ENCODE data around the gene SOD1. TPM values are rescaled to one million over a fixed set of nuclear protein-coding genes. Genes with fewer than 3 reads are reported as not detected.

The SOD1 gene
- total RNA-seq, 2 donors from 2014 or later, result 124 to 143 TPM

DNA sequence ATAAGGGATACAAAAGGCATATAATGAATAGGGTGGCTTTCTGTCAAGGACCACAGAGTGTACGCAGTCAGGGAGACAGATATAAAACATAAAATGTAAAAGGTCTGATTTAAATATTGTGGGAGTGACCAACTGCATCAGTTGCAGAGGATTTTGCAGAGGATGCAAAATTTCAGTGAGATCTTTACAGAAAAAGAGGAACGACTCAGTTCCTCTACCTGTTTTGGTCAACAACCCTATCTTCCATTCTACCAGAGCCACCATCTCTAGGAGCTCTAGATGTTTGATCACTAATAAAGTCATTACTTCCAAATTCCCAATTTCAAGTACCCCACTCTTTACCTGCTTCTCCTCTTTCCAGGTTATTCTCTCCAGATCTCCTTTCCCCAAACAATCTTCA lies 16.5 kb downstream of the SOD1 start:
- no peak for ATAC-seq
- no peak overlapping the region for H3K27ac Mint-ChIP-seq

DNA sequence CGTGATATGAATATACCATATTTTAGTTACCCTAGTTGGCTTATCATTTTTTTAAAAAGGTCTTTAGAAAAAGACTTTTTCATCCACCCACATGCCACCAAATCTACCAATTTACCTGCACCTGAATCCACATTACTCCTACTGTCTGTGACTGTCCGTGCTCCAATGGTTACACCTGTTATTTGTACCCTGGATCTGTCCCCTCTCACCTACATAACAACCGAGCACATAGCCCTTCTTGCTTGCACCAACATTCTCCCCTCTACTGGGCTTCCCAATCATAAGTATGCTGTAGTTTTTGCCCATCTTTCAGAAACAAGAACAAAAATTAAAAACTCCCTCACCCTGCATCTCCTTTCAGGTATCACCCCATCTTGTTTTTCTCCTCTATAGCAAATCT lies 17.6 kb downstream of the SOD1 start:
- no peaks in the 10 kb centered on the region for H3K9me3 ChIP-seq (ENCODE audit: control insufficient read depth, low read length, poor library complexity, severe bottlenecking)
- DNase-seq (no peak), ATAC-seq (no peak)
- no peak overlapping the region for H3K27ac Mint-ChIP-seq
- H3K36me3 Mint-ChIP-seq (ENCODE audit: low read depth), result peaks cover 4% of the 10 kb centered on the region
- H3K27me3 Mint-ChIP-seq, result no peaks in the 10 kb centered on the region
- no peak overlapping the region for H3K4me3 Mint-ChIP-seq
- H3K4me1 Mint-ChIP-seq, result peaks cover 12% of the 10 kb centered on the region

More for the DNA sequence above, 16.5 kb downstream of the SOD1 start:
- DNase-seq, result no peak
- Mint-ChIP-seq H3K4me3 (no peak overlapping the region), H3K36me3 (ENCODE audit: low read depth) (peaks cover 6% of the 10 kb centered on the region), H3K4me1 (peaks cover 16% of the 10 kb centered on the region), H3K27me3 (no peaks in the 10 kb centered on the region)
- H3K9me3 ChIP-seq (ENCODE audit: control insufficient read depth, low read length, poor library complexity, severe bottlenecking), result no peaks in the 10 kb centered on the region

DNA sequence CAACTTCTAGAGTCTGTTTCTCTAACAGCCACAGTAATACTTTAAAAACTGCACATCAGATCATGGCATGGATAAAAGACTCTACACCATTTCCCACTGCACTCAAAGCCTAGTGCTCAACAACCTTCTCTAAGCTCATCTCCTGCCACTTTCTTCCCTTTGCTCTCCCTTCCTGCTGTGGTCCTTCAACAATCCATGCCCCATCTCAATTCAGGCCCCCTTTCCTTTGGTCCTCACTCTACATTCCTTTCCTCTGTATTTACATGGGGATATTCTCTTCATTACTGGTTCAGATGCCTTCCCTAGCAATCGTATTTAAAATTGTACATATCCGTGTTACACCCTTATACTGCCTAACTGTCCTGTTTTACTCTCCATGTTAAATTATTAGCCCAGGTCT lies 19.0 kb downstream of the SOD1 start:
- ATAC-seq (no peak), DNase-seq (no peak)
- Mint-ChIP-seq H3K36me3 (ENCODE audit: low read depth) (peaks cover 7% of the 10 kb centered on the region), H3K4me1 (peaks cover 5% of the 10 kb centered on the region), H3K27me3 (no peaks in the 10 kb centered on the region), H3K4me3 (no peak overlapping the region), H3K27ac (no peak overlapping the region)
- no peaks in the 10 kb centered on the region for H3K9me3 ChIP-seq (ENCODE audit: control insufficient read depth, low read length, poor library complexity, severe bottlenecking)

DNA sequence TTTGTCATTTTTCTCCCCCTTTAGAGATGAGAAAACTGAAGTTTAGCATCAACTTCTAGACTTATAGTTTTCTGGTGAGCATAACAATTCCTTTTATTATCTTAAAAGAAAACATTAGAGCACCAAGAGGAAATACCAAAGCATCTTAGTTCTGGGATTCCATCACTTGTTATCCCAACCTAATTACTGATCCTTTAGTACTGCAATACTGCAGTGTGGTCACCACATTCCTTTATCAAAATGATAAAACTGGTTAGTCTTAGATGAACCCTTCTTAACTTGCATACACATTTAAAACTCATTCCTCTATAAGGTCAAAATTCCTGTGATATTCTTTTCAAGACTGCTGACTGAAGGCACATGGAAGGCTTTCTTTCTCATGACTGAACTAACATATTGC lies 23.1 kb downstream of the SOD1 start:
- DNase-seq, result no peak
- ATAC-seq, result no peak
- Mint-ChIP-seq H3K36me3 (ENCODE audit: low read depth) (peaks cover 7% of the 10 kb centered on the region), H3K27ac (no peak overlapping the region), H3K4me3 (no peak overlapping the region), H3K27me3 (no peaks in the 10 kb centered on the region), H3K4me1 (peaks cover 3% of the 10 kb centered on the region)
- H3K9me3 ChIP-seq (ENCODE audit: control insufficient read depth, low read length, poor library complexity, severe bottlenecking), result no peaks in the 10 kb centered on the region

DNA sequence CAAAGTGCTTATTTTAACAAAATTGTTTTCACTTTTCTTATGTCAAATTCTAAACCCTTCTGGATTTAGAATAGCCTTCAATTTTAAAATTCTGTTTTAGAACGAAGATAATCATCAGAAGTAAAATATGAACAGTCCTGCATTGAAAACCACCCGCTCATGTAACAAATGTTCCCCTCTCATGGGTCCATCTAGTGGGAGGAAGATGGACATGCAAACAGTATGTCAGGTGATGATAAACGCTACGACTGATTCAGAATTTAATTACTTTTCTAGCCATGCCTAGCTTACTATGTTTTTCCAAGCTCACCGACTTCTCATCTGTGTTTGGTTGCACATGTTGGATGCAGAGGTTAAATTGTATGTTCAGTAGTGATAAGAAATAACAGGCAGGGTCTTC lies 23.5 kb downstream of the SOD1 start:
- Mint-ChIP-seq H3K27me3 (no peaks in the 10 kb centered on the region), H3K27ac (no peak overlapping the region), H3K4me3 (no peak overlapping the region), H3K36me3 (ENCODE audit: low read depth) (peaks cover 7% of the 10 kb centered on the region), H3K4me1 (peaks cover 3% of the 10 kb centered on the region)
- no peaks in the 10 kb centered on the region for H3K9me3 ChIP-seq (ENCODE audit: control insufficient read depth, low read length, poor library complexity, severe bottlenecking)
- no peak for ATAC-seq
- DNase-seq, result no peak

DNA sequence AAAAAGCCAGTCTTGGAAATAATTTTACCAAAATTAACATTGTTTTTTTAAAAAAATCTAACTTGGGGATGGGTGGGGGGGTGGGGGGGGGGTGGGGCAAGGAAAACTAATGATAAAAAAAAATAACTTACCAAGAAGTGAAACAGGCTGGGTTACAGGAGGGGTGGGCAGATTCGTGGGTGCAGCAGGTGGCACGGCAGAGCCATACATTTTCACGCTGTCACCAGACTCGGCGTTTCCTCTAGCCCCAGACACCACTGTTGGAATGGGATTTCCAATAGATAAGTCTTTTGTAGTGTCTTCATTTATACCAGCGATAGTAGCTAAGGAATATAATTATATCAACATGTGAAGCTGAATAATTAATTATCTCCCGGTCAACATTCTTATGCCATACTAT lies 25.4 kb downstream of the SOD1 start:
- Mint-ChIP-seq H3K27me3 (no peaks in the 10 kb centered on the region), H3K36me3 (ENCODE audit: low read depth) (peaks cover 7% of the 10 kb centered on the region), H3K4me1 (peaks cover 7% of the 10 kb centered on the region), H3K27ac (no peak overlapping the region), H3K4me3 (no peak overlapping the region)
- no peak for ATAC-seq
- no peak for DNase-seq
- H3K9me3 ChIP-seq (ENCODE audit: control insufficient read depth, low read length, poor library complexity, severe bottlenecking), result no peaks in the 10 kb centered on the region

DNA sequence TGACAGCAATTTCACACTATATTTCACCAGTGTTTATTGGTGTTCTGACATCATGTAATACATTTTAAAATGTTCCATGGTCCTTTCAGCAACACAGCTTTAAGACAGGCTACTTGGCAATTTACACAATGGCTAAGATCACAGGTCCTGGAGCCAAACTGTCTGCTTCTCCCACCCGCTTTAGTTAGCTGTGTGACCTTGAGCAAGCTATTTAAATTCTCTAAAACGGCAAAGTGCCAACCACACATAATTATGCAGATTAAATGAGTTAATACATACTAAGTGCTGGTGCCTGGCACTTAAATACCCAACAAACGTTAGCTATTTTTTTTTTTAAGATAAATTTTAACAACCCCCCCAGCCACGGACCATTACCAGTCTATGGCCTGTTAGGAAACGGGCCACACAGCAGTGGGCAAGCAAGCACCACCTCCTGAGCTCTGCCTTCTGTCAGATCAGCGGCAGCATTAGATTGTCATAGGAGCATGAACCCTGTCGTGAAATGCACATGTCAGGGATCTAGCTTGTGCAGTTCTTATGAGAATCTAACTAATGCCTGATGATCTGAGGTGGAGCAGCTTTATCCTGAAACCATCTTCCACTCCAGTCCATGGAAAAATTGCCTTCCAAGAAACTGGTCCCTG lies 26.9 kb downstream of the SOD1 start:
- no peak overlapping the region for H3K27ac Mint-ChIP-seq
- H3K36me3 Mint-ChIP-seq (ENCODE audit: low read depth), result peaks cover 9% of the 10 kb centered on the region
- H3K27me3 Mint-ChIP-seq, result no peaks in the 10 kb centered on the region
- ATAC-seq, result no peak
- no peak for DNase-seq
- H3K4me1 Mint-ChIP-seq, result peaks cover 9% of the 10 kb centered on the region
- H3K4me3 Mint-ChIP-seq, result no peak overlapping the region
- H3K9me3 ChIP-seq (ENCODE audit: control insufficient read depth, low read length, poor library complexity, severe bottlenecking), result no peaks in the 10 kb centered on the region

DNA sequence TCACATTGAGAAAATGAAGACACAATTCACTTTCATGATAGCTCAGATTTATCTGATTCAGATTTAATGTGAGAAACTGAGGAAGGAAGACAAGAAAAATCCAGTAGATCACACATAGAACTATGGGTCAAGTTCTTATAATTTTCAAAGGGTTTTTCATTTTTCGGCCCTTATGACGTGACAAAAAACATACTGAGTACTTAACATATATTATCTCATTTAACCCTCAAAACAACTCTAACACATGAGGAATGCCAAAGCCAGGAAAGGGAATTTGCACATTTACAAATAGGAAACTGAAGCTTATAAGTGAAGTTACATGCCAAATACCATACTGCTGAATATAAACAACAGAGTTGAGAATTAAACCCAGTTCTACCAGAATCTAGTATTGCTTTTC lies 27.6 kb downstream of the SOD1 start:
- H3K4me3 Mint-ChIP-seq, result no peak overlapping the region
- no peaks in the 10 kb centered on the region for H3K27me3 Mint-ChIP-seq
- no peak overlapping the region for H3K27ac Mint-ChIP-seq
- peaks cover 9% of the 10 kb centered on the region for H3K36me3 Mint-ChIP-seq (ENCODE audit: low read depth)
- no peak for DNase-seq
- ATAC-seq, result no peak
- peaks cover 9% of the 10 kb centered on the region for H3K4me1 Mint-ChIP-seq
- H3K9me3 ChIP-seq (ENCODE audit: control insufficient read depth, low read length, poor library complexity, severe bottlenecking), result no peaks in the 10 kb centered on the region

DNA sequence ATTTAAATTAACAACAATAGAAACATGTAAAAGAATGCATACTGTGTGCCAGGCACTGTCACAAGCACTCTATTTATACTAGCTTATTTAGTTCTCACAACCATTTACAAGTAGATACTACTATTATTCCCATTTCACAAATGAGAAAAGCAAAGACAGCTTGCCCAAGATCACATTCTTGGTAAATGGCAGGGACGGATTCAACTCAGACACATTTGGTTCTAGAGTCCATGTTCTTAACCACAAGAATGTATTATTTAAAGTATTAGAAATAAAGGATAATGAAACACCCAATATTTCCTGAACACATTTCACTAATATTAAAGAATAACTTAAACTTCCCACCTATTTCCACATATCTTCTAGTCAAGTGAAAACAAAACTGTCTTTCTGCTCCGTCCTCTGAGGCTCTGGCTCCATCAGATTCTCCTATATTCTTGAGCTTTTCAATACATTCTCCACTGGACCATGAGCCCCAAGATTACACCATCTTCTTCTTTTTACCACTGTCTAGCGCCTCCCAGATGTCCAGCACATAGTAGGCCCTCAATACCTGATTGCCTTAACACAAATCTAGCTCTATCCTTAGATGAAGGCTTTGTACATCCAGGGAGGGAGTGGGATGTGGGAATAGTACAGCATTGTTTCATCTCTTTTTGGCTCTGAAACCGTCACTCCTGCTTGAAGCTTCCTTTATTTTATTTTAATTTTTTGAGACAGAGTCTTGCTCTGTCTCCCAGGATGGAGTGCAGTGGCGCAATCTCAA lies 29.3 kb downstream of the SOD1 start:
- DNase-seq, result no peak
- Mint-ChIP-seq H3K36me3 (ENCODE audit: low read depth) (peaks cover 7% of the 10 kb centered on the region), H3K27me3 (no peaks in the 10 kb centered on the region), H3K4me3 (no peak overlapping the region), H3K27ac (no peak overlapping the region), H3K4me1 (peaks cover 9% of the 10 kb centered on the region)
- H3K9me3 ChIP-seq (ENCODE audit: control insufficient read depth, low read length, poor library complexity, severe bottlenecking), result no peaks in the 10 kb centered on the region
- ATAC-seq, result no peak

DNA sequence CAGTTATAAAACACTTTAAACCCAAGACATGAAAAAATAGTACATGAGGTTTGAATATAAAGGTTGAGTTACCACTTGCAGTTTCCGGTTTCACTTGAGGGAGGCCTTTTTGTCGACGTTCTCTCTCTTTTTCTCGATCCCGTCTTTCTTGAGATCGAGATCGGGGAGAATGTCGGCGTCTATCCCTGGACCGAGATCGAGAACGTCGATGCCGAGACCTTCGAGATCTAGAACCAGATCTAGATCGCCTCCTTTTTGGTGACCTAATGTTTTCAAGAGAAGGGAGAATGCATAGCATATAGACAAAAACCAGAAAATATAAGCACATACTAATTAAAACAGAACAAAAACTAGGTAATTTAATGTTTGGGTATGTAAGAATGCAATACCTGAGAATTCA lies 33.7 kb downstream of the SOD1 start:
- Mint-ChIP-seq H3K27me3 (no peaks in the 10 kb centered on the region), H3K27ac (no peak overlapping the region), H3K4me3 (no peak overlapping the region), H3K36me3 (ENCODE audit: low read depth) (peaks cover 9% of the 10 kb centered on the region), H3K4me1 (peaks cover 9% of the 10 kb centered on the region)
- DNase-seq (no peak), ATAC-seq (no peak)
- H3K9me3 ChIP-seq (ENCODE audit: control insufficient read depth, low read length, poor library complexity, severe bottlenecking), result no peaks in the 10 kb centered on the region

DNA sequence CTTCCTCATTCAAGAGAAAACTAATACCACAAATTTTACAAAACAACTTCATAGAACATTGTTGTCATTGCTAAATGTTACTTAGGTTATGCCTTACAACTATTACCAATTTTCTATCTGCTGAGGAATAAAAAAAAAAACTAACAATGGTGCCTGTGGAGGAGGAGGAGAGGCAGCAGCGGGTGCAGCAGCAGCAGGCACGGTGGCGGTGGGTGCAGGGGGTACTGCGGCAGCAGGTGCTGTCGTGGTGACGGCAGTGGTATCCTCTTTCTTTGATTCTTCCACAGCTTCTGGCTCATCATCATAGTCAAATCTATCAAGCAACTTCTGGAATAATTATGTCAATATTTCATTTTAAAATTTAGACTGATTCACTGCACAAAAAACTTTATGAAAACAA lies 36.9 kb downstream of the SOD1 start:
- Mint-ChIP-seq H3K27ac (no peak overlapping the region), H3K4me1 (peaks cover 6% of the 10 kb centered on the region), H3K4me3 (no peak overlapping the region), H3K27me3 (no peaks in the 10 kb centered on the region), H3K36me3 (ENCODE audit: low read depth) (peaks cover 6% of the 10 kb centered on the region)
- DNase-seq, result no peak
- ATAC-seq, result no peak
- no peaks in the 10 kb centered on the region for H3K9me3 ChIP-seq (ENCODE audit: control insufficient read depth, low read length, poor library complexity, severe bottlenecking)

DNA sequence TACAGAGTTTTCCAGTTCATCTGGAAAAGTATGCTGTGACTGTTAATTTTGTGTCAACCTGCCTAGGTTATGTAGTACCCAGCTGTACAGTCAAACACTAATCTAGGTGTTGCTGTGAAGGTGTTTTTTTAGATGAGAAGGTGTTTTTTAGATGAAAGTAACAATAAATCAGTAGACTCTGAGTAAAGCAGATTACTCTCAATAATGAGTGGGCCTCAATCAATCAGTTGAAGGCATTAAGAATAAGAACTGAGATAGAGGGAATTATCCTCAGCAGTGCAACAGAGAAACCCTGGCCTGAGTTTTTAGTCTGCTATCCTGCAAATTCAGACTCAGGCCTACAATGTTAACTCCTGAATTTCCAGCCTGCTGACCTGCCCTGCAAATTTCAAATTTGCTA lies 39.0 kb downstream of the SOD1 start:
- H3K9me3 ChIP-seq (ENCODE audit: control insufficient read depth, low read length, poor library complexity, severe bottlenecking), result no peaks in the 10 kb centered on the region
- Mint-ChIP-seq H3K27me3 (no peaks in the 10 kb centered on the region), H3K4me1 (peaks cover 6% of the 10 kb centered on the region), H3K27ac (peak overlapping the region; percentile 43), H3K36me3 (ENCODE audit: low read depth) (peaks cover 6% of the 10 kb centered on the region), H3K4me3 (no peak overlapping the region)
- DNase-seq, result no peak
- no peak for ATAC-seq

DNA sequence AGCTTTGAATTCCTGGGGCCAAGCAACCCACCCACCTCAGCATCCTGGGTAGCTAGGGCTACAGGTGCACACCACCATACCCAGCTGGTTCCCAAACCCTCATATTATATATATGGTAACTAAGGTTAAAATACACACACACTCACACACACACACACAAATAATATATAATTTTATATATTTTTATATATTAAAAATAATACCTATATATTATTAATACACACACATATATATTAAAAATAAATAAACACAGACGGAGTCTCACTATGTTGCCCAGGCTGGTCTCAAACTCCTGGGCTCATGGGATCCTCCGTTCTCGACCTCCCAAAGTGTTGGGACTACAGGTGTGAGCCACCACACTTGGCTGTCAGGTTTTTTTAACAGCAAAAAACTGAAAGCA lies 40.5 kb downstream of the SOD1 start:
- ATAC-seq (no peak), DNase-seq (no peak)
- no peak overlapping the region for H3K4me3 Mint-ChIP-seq
- peaks cover 6% of the 10 kb centered on the region for H3K36me3 Mint-ChIP-seq (ENCODE audit: low read depth)
- no peaks in the 10 kb centered on the region for H3K27me3 Mint-ChIP-seq
- H3K9me3 ChIP-seq (ENCODE audit: control insufficient read depth, low read length, poor library complexity, severe bottlenecking), result no peaks in the 10 kb centered on the region
- H3K4me1 Mint-ChIP-seq, result peaks cover 12% of the 10 kb centered on the region
- no peak overlapping the region for H3K27ac Mint-ChIP-seq

DNA sequence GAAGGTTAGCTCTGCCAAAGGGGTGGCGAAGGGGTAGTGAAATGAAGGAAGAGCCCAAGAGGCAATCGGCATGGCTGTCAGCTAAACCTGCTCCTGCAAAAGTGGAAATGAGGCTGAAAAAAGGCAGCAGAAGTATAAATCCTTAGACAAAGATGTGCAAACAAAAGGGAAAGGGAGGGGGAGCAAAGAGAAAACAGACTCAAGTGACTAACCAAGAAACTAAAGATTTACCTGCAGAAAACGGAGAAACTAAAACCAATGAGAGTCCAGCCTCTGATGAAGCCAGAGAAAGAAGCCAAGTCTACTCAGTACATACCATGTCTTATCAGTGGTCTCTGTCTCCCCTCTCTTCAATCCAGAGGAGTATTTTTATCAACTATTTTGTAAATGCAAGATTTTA lies 47.1 kb downstream of the SOD1 start:
- no peaks in the 10 kb centered on the region for H3K9me3 ChIP-seq (ENCODE audit: control insufficient read depth, low read length, poor library complexity, severe bottlenecking)
- Mint-ChIP-seq H3K27me3 (no peaks in the 10 kb centered on the region), H3K4me1 (peaks cover 48% of the 10 kb centered on the region), H3K36me3 (ENCODE audit: low read depth) (no peaks in the 10 kb centered on the region), H3K27ac (no peak overlapping the region), H3K4me3 (peak overlapping the region; percentile 36)
- no peak for DNase-seq
- ATAC-seq, result no peak
